Hematopoietic multipotent progenitor cell treated with erythropoietin and hydrocortisone succinate and interleukin-3 and kit ligand, for 17 days (in vitro differentiated cells): Measurements from ENCODE around the gene ARPC4.
A peak's percentile ranks its signal among the peaks of the same experiment; 100 is the strongest.

Experiments
- DNase-seq: peaks from one replicate; pipeline ENCODE4 v3.0.0-alpha.2; 2015; ENCODE audit warnings: low spot score

ARPC4 gene

DNA sequence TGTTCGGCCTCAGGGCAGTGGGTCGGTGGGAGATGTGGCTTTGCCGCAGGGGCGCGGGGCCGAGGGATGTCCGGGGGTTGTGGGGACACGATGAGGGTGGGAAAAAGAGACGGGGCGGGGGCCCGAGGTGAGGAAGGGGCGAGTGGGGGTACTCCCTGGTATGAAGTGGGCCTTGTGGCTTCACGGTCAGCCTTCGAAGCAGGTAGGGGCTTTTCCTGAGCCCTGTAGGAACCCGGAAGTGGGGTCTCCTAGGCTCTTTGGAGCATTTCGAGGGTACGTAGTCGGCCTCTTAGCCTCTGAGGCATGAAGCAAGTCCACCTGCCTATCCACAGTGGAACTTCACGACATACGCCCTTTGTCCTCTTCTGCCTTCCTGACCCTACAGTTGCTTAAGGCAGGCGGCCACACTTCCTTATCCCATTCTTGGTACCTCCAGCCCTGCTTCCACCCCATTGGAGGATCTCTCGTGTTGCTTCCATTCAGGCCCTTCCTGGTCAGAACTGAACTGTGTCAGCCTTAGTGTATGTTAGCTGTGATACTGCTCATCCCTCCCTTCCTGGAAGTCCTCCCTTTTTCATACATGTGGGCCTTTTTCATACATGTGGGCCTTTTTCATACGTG is 389 bp downstream of the ARPC4 start:
- peak; percentile 52 for DNase-seq

DNA sequence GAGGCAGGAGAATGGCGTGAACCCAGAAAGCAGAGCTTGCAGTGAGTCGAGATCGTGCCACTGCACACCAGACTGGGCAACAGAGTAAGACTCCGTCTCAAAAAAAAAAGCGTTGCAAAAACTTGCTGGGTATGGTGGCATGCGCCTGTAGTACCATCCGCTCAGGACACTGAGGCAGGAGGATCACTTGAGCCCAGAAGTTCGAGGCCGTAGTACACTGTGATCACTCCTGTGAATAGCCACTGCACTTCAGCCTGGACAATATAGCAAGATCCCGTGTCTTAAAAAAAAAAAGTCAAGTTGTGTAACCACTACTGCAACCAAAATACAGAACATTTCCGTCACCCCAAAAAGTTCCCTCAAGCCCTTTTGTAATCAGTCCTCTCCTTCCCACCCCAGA is 1.5 kb downstream of the ARPC4 start:
- DNase-seq = no peak

DNA sequence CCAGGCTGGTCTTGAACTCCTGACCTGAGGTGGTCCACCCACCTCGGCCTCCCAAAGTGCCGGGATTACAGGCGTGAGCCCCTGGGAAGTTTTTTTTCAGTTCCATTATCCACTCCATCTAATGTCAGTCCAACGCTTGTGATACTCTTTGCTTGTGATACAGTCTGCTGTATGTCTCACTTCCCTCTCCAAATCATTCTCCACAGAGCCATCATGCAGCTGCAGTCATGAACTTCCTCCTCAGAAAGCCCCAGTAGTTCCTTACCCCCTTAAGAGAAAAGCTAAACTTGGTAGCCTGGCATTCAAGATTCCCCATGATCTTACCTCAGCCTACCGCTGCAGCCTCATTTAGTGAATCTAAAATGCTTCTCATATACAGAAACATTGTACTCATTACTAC is 2.3 kb downstream of the ARPC4 start:
- DNase-seq = no peak

DNA sequence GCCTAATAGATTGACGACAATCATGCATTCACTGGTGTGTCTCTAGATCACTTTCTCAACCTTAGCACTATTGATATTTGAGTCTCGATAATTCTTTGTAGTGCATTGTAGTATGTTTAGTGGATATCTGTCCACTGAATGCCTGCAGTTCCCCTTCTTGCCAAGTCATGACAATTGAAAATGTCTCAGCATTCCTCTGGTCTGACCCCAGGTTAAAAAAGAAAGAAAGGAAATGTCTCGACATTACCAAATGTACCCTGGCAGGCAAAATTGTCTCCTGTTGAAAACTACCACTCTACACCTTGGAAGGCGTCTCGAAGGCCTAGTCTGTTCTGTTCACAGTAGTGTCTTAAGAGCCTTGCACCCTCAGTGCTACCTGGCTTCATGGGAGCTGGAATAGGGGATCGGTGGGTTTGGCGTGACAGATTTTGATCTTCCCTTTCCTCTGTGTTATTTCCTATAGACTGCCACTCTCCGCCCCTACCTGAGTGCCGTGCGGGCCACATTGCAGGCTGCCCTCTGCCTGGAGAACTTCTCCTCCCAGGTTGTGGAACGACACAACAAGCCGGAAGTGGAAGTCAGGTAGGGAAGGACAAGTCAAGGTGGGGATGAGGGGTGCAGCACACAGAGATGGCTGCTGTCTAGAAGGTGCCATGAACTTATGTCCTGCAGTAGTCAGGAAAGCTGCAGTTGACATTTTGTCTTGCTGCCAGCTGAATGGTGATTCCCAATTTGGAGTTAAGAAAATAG is 4.5 kb downstream of the ARPC4 start:
- DNase-seq = no peak

DNA sequence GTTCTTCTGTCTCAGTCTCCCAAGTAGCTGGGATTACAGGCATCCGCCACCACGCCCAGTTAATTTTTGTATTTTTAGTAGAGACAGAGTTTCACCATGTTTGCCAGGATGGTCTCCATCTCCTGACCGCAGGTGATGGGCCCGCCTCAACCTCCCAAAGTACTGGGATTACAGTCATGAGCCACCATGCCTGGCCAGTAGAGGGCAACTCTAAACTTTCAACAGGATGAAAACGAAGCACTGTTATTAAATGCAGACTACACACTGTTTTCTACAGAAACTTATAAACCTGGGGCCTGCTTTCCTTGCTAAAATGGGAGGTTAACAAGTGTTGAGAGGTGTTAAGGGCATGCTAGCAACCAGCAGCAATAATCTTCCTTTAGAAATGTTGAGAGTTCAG is 7.6 kb downstream of the ARPC4 start:
- DNase-seq = no peak

DNA sequence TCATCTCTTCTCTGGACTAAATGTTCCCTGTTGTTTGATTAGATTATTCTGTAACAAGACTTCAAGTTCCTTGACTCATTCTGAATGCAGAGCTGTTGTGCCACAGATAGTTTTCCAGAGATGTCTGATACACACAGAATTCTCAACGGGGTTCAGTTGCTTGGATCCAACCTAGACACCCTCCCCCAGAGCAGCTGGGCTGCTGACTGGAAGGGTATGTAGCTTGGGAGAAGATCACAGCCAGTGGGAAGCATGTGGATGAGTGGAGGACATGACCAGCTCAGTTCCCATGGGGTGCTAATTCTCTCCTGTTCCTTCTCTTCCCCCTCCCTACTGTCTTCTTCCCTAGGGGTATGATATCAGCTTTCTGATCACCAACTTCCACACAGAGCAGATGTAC is 10.6 kb downstream of the ARPC4 start:
- DNase-seq = no peak

DNA sequence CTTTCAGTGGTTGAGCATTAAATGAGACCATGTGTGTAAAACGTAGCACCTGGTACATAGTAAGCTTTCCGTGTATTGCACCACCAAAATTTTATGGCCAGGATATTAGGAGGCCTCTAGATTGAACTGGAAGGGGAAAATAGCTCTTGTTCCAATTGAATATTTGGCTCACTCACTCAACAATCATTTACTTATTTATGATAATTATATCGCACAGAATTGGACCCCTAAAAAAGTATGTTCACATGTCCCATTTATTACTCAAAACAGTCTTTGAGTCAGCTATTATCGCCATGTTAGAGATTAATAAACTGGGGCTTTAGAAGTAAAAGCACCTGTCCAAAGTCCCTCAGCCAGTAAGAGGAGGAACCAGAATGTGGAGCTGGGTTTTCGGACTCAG is 12.1 kb downstream of the ARPC4 start:
- no peak for DNase-seq

DNA sequence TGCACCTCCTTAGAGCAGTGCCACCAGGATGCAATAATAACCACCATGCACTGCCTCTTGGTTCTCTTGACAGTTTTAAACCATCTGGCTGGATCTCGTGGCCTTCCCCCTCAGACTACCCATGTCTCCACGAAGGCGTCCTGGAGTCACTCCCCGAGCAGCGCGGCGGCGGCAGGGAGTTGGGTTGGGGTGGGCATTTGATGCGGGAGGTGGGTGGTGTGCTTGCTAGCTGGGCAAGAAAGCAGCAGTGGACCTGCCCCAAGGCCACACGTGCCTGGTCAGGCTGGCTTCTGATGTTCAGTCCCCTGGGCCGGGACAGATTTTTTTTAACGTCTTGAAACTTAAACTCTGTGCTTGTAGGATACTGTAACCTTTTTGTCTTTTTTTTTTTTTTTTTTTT is 13.3 kb downstream of the ARPC4 start:
- DNase-seq = no peak

DNA sequence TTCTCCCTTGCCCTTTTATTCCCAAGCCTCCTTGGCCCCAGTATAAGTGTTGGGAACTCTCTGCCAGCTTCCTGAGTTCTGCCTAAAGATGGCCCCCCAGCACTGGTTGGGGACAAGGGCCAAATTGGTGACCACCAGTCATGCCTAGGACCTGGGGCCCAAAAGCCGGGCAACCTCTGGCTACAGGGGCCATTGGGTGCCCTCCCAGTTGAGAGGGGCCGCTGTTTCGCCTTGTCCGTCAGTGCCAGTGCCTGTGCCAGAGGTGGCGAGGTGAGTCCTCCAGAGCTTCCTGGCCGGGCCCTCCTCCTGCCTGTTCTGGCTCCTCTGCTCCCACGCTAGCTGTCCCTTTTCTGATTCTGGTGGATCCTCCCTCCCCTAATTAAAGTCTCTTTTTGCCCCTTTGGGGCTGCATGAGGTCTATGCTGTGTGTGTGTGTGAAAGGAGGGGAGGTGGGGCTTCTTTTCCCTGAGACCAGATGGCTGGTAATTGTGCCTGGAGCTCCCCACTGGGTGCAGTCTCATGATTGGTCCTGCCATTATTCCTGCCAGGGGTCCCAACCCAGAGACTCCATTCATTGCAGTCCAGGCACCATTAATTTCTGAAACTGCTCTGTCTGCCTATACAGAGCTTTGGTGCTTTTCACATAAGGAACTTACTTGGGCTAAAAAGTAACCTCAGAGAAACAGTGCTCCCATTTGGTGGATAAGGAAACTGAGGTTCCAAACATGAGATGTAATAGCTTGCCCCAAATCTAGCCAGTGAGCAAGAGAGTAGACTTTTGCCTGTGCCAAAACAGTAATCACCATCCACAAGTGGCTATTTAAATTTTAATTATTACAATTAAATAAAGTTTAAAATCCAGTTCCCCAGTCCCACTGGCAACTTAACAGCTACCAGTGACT is 14.1 kb downstream of the ARPC4 start:
- DNase-seq = no peak

DNA sequence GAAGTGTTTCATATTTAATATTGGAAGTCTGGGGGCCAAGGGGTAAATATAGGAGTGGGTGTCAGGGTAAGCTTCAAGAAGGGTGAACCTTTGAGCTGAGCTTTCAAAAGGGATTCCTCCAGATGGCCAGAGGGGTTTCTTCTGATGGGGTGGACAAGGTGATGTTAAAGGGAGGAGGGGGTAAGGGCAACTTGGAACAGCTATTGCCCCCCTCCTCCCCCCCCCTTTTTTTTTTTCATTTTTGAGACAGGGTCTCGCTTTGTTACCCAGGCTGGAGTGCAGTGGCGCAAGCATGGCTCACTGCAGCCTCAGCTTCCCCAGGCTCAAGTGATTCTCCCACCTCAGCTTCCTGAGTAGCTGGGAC is 15.1 kb downstream of the ARPC4 start:
- DNase-seq = no peak

DNA sequence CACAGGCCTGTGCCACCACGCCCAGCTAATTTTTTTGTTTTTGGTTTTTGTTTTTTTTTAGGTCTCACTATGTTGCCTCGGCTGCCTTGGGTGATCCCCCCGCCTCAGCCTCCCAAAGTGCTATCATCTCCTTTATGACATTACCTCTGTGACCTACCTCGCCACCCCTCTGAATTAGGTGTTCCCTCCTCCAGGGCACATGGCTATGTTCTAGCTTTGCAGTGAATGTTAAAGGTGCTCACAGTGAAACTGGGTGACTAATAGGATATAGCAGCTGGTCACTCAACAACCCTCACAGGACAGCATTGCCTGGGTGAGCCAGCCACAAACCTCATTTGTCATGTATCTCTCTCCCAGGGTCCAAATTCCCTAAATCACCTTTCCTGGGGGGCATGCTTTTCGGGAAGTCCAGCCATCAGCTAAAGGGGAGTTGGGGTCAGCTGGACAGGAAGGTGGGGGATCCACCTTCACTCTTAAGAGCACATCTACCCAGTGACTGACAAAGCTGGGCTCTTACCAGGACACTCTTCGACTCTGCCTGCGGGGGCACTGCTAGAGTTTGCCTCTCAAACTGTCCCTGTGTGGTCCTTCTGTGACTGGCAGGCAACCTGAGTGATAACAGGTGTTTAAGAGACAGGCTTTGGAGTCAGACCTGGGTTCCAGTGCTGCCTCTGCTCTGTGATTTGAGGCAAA is 15.6 kb downstream of the ARPC4 start:
- DNase-seq = peak; percentile 25

DNA sequence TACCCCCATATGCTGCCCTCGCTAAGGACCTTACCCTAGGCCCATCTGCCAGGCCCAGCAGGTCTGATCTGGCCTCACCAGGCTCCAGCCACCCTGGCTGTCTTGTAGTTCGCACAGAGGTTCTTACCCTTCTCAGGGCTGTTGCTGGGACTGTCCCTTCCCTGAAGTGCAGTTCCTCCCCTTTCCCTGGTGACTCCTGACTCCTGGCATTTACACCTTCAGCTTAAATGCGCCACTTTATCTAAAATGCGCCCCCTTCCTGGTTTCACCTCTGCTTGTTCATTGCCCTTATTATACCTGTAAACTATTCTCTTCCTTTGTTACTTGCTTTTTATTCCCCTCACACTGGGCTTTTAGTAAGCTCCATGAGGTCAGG is 16.3 kb downstream of the ARPC4 start:
- no peak for DNase-seq

DNA sequence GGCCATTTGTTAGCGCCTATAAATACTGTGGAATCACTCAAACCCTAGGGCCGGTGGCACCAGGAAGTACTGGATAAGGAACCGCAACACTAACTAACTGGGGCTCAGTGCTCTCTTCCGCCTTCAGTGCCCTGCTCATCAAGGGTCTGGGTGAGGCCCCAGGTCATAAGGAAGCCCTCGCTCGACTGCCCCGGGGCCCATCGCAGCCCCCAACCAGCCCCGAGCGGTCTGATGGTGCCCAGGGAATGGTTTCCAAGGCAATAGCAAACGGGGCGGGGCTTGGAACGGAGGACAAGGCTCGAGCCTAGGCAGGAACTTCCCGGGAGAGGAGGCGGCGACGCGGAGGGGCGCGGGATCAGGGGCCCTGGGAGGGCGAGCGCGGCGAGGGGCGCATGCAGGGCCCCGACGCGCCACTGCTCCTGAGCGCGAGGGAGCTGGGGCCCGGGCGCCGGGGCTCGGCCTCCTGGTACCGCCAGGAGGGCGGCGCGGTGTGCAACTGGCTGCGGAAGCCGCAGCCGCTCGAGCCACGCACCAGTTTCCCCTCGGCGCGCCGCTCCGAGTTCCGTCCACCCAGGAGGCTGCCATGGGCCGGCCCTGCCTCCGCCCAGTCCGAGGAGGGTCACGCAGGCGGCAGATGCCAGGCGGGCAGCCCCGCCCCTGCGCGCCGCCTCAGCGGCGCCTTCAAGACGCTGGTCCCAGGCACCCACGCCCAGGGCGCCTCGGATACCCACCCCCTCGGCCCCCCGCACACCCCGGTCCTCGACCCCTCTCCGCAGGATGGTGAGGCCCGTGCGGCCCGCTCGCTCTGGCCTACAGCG is 16.9 kb downstream of the ARPC4 start, which contains the start of gene TTLL3:
TTLL3 (plus strand) TSS at position 648 of the 818 bp plus-strand sequence. CDS start 400 bp downstream, outside the sequence.
- DNase-seq = peak; percentile 23

DNA sequence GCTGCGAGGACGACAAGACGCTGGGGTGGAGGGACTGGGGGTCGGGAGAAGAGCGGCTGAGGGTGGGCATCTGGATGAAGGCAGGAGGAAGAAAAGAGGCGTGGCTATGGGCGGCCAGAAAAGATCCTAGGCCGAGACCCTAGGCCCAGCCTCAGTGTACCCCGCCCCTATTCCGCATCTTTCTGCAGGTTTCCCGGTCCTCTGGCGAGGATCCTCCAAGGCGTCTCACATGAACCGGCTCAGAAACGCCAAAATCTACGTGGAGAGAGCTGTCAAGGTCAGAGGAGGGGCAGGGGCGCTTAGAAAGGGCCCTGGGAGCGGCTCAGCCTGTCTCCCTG is 17.5 kb downstream of the ARPC4 start:
- DNase-seq = no peak

DNA sequence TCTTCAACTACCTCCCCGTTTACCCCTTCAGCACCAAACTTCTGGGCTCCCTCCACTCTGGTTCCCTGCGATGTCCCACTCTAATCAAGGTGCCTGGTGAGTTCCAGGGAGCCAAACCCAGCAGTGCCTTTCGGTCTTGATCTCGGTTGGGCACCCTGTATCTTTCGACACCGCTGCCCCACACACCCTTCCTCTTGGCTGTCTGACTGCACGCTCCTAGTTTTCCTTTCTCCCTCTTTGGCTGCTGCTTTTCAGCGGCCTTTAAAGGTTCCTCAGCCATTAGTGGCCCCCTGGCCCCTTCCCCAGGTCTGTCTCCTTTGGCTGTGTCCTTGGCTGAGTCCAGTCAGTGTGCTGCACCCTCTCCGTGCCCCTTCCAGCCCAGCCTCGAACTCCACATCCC is 18.0 kb downstream of the ARPC4 start:
- no peak for DNase-seq

DNA sequence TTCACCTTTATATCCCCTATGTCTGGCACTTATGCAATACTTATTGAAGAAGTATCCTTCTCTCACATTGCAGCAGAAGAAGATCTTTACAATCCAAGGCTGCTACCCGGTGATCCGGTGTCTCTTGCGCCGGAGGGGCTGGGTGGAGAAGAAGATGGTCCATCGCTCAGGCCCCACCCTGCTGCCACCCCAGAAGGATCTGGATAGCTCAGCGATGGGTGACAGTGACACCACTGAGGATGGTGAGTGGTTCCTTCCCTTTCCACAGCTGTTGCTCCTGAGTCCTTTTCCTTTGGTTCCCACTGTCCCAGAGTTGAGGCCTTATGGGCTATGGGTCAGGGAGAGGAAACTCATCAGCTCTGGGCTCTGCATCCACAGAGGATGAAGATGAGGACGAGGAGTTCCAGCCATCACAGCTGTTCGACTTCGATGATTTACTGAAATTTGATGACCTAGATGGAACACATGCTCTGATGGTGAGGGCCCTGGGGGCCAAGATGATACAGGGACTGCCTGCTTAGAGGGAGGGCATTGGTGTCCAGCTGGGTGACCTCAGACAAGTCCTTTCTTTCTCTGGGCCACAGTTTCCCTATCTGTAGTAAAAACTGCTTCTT is 20.1 kb downstream of the ARPC4 start:
- DNase-seq = no peak

DNA sequence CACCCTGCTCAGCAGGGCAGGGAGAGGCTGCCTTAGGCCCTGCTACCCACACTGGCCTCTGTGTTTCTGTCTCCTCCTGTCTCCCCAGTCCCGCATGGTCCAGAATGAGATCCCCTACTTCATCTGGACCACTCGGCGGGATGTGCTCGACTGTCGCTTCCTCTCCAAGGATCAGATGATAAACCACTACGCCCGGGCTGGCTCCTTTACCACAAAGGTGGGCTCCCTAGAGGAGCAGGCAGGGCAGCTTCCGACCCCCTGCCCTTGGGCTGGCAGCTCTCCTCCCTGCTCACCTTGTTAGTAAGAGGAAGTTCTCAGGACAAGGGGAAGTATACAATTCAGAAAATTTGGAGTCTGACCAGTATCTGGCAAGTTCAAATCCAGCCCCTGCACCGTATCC is 23.1 kb downstream of the ARPC4 start:
- no peak for DNase-seq

DNA sequence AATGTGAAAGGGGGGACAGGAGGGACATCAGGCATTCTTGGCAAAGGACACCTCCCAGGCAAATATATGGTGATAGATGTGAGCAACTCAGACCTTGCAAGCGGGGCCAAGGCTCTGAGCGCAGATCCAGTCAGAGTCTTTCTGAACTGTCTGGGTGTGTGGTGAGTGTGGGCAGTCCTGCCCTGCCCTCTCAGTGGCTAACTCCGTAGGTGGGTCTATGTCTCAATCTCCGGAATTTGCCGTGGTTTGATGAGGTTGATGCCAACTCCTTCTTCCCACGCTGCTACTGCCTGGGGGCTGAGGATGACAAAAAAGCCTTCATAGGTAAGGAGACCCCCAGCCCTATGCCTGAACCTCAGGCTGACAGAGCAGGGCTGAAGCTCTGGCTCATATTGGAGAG is 24.6 kb downstream of the ARPC4 start:
- no peak for DNase-seq

DNA sequence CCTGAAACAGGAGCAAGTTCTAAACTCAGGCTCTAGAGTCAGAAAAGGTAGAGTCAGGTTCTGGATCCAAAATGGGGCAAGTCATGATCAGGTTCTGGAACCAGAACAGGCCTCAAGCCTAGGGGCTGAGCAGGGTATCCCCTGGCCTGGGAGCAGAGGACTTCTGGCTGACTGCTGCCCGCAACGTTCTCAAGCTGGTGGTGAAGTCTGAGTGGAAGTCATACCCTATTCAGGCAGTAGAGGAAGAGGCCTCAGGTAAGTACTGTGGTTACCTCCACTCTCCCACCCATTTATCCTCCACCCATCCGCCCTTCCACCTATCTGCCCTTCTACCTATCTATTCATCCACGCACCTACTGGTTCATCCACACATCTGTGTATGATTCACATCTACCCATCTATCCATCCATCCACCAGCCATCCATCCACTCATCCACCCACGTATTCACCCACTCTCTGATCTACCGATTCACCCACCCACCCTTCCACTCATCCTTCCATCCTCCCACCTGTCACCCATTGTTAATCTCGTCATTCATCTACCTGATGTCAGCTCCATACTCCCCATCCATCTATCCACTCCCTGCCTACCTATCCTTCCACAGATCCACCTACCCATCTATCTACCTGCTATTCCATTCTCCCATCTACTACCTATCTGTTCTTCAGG is 25.9 kb downstream of the ARPC4 start:
- no peak for DNase-seq

DNA sequence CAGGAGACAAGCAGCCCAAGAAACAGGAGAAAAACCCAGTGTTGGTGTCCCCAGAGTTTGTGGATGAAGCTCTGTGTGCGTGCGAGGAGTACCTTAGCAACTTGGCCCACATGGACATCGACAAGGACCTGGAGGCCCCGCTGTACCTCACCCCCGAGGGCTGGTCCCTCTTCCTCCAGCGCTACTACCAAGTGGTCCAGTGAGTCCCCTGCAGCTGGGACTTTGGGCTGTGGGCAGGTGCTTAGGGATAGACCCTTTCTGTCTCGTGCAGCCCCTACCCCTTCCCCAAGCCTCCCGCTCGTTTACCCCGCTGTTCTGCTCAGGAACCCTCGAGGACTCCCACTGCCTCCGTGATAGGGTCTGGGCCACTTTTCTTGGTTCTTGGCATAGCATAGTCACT is 27.7 kb downstream of the ARPC4 start:
- no peak for DNase-seq

DNA sequence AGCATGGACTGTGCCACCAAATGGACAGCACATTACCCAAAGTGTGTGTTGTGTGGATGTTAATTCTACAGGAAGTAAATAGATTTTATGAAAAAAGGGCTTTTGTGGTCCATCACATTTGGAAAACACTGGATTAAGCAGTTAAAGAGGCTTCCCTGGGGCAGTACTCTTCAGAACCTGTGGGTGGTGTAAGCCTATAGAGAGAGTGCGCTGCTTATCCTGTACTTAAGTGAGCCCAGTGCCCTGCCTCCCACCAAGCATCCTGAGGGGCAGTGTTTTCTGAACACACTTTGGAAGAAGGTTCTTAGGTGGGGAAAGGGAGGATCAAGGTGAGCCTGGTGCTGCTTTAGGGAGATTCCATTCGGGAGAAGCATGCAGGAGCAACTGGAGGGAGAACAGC is 28.1 kb downstream of the ARPC4 start:
- no peak for DNase-seq
